Astrocyte of the cerebellum (primary cell): ENCODE data around the gene ERBB4.

Experiments
- DNase-seq: peaks from one replicate; pipeline ENCODE4 v3.0.0-alpha.2; 2011; ENCODE audit warnings: low read depth
- H3K4me3 ChIP-seq: 2 replicates; pipeline ENCODE4 v1.5.1; 2011; ENCODE audit warnings: mild to moderate bottlenecking, low read depth, low read length, moderate library complexity
- CTCF ChIP-seq: IDR thresholded peaks from 2 replicates; pipeline ENCODE4 v1.5.1; 2012; ENCODE audit warnings: low read length, low read depth, moderate library complexity, mild to moderate bottlenecking; ENCODE audit errors: missing control alignments
- in situ Hi-C: cut with HindIII; loops from 2 replicates; pipeline ENCODE4 v1.10.0; 2017; ENCODE audit warnings: low sequenced_read_pairs

Gene ERBB4

GRCh38 chr2:212530991-212531390, 7.6 kb downstream of the ERBB4 start:
- no peak overlapping the region for H3K4me3 ChIP-seq
- DNase-seq, result no peak
- TF ChIP-seq CTCF, result no peak
- in situ Hi-C loops, result no loop called here

GRCh38 chr2:212530373-212530772, 8.2 kb downstream of the ERBB4 start:
- no peak overlapping the region for H3K4me3 ChIP-seq
- no peak for TF ChIP-seq CTCF
- in situ Hi-C loops, result no loop called here
- no peak for DNase-seq

- in situ Hi-C loops, result no loop called here
- H3K4me3 ChIP-seq, result no peak overlapping the region
- TF ChIP-seq CTCF, result no peak
- no peak for DNase-seq
These were observed 10.3 kb downstream of the ERBB4 start for GRCh38 chr2:212528106-212528856.

DNA sequence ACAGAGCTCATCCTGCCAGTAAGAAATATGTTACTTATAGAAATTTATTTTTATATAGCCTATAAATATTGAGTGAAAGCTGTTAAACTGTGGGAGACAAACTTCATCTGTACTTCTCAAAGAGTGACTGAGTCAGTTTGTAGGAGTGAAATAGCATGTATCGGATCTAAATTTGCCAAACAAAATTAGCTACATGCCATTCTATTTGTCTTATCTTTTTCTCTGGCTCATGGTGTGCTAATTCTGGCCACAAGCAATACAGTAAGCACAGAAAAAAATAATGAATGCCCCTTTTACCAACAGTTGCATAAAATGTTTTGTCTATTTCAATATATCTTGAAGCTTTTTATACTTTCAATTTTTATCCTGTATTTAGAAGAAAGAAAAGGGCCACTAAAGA, 12.5 kb downstream of the ERBB4 start:
- TF ChIP-seq CTCF, result no peak
- H3K4me3 ChIP-seq, result no peak overlapping the region
- no peak for DNase-seq
- in situ Hi-C loops, result no loop called here

DNA sequence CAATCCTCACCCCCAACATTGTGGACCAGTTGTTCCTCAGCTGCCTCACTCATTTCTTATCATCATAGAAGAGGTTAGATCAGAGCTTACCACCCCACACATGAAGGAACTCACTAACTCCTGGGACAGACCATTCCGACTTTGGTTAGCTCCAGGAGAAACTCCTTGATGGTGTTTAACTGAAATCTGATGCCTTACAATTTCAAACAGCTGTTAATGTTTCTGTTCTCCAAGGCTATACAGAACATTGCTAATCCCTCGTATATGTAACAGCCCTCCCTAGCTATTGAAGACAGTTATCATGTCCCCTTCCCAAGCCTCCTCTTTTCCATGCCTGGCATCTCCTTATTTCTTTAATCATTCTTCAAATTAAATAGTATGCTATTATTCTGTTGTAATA, 14.8 kb downstream of the ERBB4 start:
- DNase-seq, result no peak
- no peak for TF ChIP-seq CTCF
- no peak overlapping the region for H3K4me3 ChIP-seq
- in situ Hi-C loops, result no loop called here

DNA sequence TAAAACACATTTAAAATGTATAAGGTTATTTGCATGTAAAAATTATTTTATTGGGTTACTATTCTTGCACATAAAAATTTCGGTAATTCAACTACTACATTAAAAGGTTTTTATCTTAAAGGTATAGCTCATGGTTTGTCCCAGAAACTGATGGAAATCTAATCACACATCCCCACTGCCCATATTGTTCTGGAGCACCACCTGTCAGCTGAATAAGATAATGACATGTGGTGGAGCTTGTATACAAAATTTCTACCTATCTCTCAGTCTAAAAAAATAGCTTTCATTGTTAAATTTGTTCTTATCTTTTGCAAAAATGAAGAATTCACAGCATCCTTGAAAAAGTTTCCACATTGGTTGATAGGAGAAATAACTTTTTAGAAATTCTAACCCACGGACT, 18.3 kb downstream of the ERBB4 start:
- no peak for DNase-seq
- in situ Hi-C loops, result no loop called here
- peak; percentile 32 for TF ChIP-seq CTCF

More for the DNA sequence above, 18.3 kb downstream of the ERBB4 start:
- no peak overlapping the region for H3K4me3 ChIP-seq
